Measurements from ENCODE around the gene DNAJA2. TPM values are rescaled to one million over a fixed set of nuclear protein-coding genes. Genes with fewer than 3 reads are reported as not detected.

Gene DNAJA2
- total and polyA plus RNA-seq, 9 of the 15 experiments (the other 6 are each of a cell fraction or from before 2014, with no cell fraction given): 24.1 to 75.9 (median 50.7) TPM

DNA sequence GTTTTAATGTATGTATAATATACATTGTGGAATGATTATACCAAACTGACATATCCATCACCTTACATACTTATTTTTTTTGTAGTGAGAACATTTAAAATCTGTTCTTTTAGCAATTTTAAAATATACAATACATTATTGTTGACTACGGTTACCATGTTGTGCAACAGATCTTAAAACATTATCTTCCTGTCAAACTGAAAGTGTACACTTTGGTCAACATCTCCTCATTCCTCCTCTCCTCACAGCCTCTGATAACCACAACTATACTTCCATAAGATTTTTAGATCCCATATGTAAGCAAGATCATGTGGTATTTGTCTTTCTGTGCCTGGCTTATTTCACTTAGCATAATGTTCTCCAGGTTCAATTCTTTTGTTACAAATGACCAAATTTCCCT is 7.5 kb upstream of the DNAJA2 start:
- H4K20me1 ChIP-seq (replicated peaks; ENCODE audit: control insufficient read depth, insufficient read depth, low read length): no peaks in the 10 kb centered on the region
- DNase-seq (ENCODE audit: extremely low read depth in 1 of 4, low spot score in 3 of 4) (no peak), ATAC-seq (no peak), FAIRE-seq (peak; percentile 26)
- H3K9me3 ChIP-seq (replicated peaks; ENCODE audit: control insufficient read depth, insufficient read depth, low read depth, low read length): no peaks in the 10 kb centered on the region
- no TSS peak for BruUV-seq (replicated peaks)
- H3K79me2 ChIP-seq (ENCODE audit: control insufficient read depth, insufficient read depth, low read length): no peaks in the 10 kb centered on the region
- H3K4me3 ChIP-seq: no peak overlapping the region
- 17% methylated on average over 1 of the region's 1 CpG for WGBS (ENCODE audit: insufficient coverage, low coverage, missing lambda C conversion rate)
- H3K4me1 ChIP-seq (replicated peaks in 1 of 2; ENCODE audit: control insufficient read depth in 2 of 2, insufficient read depth in 2 of 2, low read length in 2 of 2): 0 out of 5 replicates have a peak, but pooled peaks cover 0 to 2% of the 10 kb centered on the region in 2 experiments
- H3K36me3 ChIP-seq (ENCODE audit: control insufficient read depth, insufficient read depth, low read length): no peaks in the 10 kb centered on the region
- POLR2A ChIA-PET: interaction anchor here (0.6 kb wide), 1 partner anchor 9 kb away, joined by 3 read pairs; no protein-coding TSS in a partner anchor
- CTCF ChIA-PET (ENCODE audit: low intra/inter-chr PET ratio): no interaction called here
- no peak overlapping the region for H3K27ac ChIP-seq (ENCODE audit: extremely low read depth, low read depth, low read length)
- H3K4me2 ChIP-seq (ENCODE audit: insufficient read depth, low read length): no peak overlapping the region
- H3K9me1 ChIP-seq (ENCODE audit: control insufficient read depth, insufficient read depth, low read length): no peaks in the 10 kb centered on the region
- no peak overlapping the region for H3K9ac ChIP-seq (ENCODE audit: insufficient read depth in 1 of 2, low read depth in 2 of 2, low read length in 2 of 2)
- peaks cover 6 to 10% of the 10 kb centered on the region in 2 experiments; a peak in 4 of 5 replicates for H3K27me3 ChIP-seq (ENCODE audit: control insufficient read depth in 2 of 2, insufficient read depth in 2 of 2, low read length in 2 of 2)
- no peak for TF ChIP-seq SPI1 (IDR thresholded peaks at IDR 0.05; ENCODE audit: borderline replicate concordance, low read depth, low read length)
- TF ChIP-seq PHF20 (IDR thresholded peaks at IDR 0.05; ENCODE audit: partially characterized antibody): no peak
- no peak for TF ChIP-seq GATA2 (CRISPR knock-in tag; IDR thresholded peaks at IDR 0.05)
- TF ChIP-seq NFRKB (IDR thresholded peaks at IDR 0.05; ENCODE audit: low read depth): no peak
- no peak for TF ChIP-seq CEBPG (CRISPR knock-in tag; IDR thresholded peaks at IDR 0.05)
- peak in 1 of 2 experiments; percentile 39; a peak in 2 of 4 replicates for TF ChIP-seq CEBPG (tag; conservative IDR thresholded peaks at IDR 0.05 in 1 of 2, IDR thresholded peaks at IDR 0.05 in 1 of 2)
- TF ChIP-seq HNRNPH1 (optimal IDR thresholded peaks at IDR 0.05; ENCODE audit: low read depth, low read length): no peak
- no peak for TF ChIP-seq ZNF57 (CRISPR knock-in tag; IDR thresholded peaks at IDR 0.05)
- TF ChIP-seq NONO (IDR thresholded peaks at IDR 0.05; ENCODE audit: low read depth in 2 of 2, low read length in 1 of 2): no peak
- TF ChIP-seq, protein P1, sequence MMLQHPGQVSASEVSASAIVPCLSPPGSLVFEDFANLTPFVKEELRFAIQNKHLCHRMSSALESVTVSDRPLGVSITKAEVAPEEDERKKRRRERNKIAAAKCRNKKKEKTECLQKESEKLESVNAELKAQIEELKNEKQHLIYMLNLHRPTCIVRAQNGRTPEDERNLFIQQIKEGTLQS (IDR thresholded peaks at IDR 0.05): no peak
- TF ChIP-seq, protein P1 (CRISPR knock-in tag; conservative IDR thresholded peaks at IDR 0.05): no peak
- no peak for TF ChIP-seq ZNF668 (CRISPR knock-in tag; IDR thresholded peaks at IDR 0.05)
- TF ChIP-seq, protein P2, sequence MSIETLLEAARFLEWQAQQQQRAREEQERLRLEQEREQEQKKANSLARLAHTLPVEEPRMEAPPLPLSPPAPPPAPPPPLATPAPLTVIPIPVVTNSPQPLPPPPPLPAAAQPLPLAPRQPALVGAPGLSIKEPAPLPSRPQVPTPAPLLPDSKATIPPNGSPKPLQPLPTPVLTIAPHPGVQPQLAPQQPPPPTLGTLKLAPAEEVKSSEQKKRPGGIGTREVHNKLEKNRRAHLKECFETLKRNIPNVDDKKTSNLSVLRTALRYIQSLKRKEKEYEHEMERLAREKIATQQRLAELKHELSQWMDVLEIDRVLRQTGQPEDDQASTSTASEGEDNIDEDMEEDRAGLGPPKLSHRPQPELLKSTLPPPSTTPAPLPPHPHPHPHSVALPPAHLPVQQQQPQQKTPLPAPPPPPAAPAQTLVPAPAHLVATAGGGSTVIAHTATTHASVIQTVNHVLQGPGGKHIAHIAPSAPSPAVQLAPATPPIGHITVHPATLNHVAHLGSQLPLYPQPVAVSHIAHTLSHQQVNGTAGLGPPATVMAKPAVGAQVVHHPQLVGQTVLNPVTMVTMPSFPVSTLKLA (conservative IDR thresholded peaks at IDR 0.05): no peak
- peak; percentile 43; the same call in 1 of the 2 replicates for TF ChIP-seq CEBPB (tag; IDR thresholded peaks at IDR 0.05)
- TF ChIP-seq CBX8 (IDR thresholded peaks at IDR 0.05; ENCODE audit: borderline replicate concordance, extremely low read depth, low read depth, low read length, poor library complexity, severe bottlenecking): no peak
- no peak for TF ChIP-seq ESRRA (IDR thresholded peaks at IDR 0.05; ENCODE audit: borderline replicate concordance, low read depth)
- intact Hi-C loops (cut with micrococcal nuclease): no loop called here
- in situ Hi-C loops (cut with MboI): loop anchor here (5.0 kb wide), 1 partner anchor 151 kb away; no protein-coding TSS in a partner anchor
- no peak overlapping the region for H2AFZ ChIP-seq (ENCODE audit: low read depth, low read length)
